Small intestine (tissue), 7 donors: ENCODE results near the gene PPP1R2. TPM values are rescaled to one million over a fixed set of nuclear protein-coding genes. Genes with fewer than 3 reads are reported as not detected.

ENCODE experiments used
- DNase-seq, 2 donors: peaks; one replicate each; pipeline versions ENCODE4 v3.0.0 to v3.0.0-alpha.2; 2013
- FAIRE-seq: peaks from 2 replicates; lab custom pipeline; 2012; peaks lifted over from hg19 to GRCh38; lab: Jason Lieb, UNC
- H3K27ac ChIP-seq, 3 donors: one replicate each; pipeline ENCODE4 v1.5.1; 2013; ENCODE audit warnings: low read length in 2 of 3, mild to moderate bottlenecking in 2 of 3, control low read depth in 1 of 3, inconsistent platforms in 1 of 3, low read depth in 1 of 3, moderate library complexity in 1 of 3
- H3K27me3 ChIP-seq, 3 donors: one replicate each; pipeline ENCODE4 v1.6.1; 2013; ENCODE audit warnings: low read length in 3 of 3, inconsistent platforms in 1 of 3; ENCODE audit not compliant: control insufficient read depth in 3 of 3, insufficient read depth in 3 of 3
- H3K36me3 ChIP-seq, 3 donors: one replicate each; pipeline ENCODE4 v1.6.1; 2013; ENCODE audit warnings: low read length in 3 of 3, inconsistent platforms in 1 of 3, low read depth in 1 of 3, mild to moderate bottlenecking in 1 of 3, moderate library complexity in 1 of 3; ENCODE audit not compliant: control insufficient read depth in 3 of 3, insufficient read depth in 2 of 3
- H3K4me1 ChIP-seq, 3 donors: one replicate each; pipeline ENCODE4 v1.6.1; 2013; ENCODE audit warnings: low read length in 2 of 3, inconsistent platforms in 1 of 3, low read depth in 1 of 3, mild to moderate bottlenecking in 1 of 3, moderate library complexity in 1 of 3; ENCODE audit not compliant: control insufficient read depth in 3 of 3, insufficient read depth in 2 of 3
- H3K4me3 ChIP-seq, 3 donors: one replicate each; pipeline ENCODE4 v1.5.1; 2013; ENCODE audit warnings: low read length in 3 of 3, control low read depth in 1 of 3, inconsistent platforms in 1 of 3, low read depth in 1 of 3, mild to moderate bottlenecking in 1 of 3, moderate library complexity in 1 of 3
- H3K9me3 ChIP-seq, 2 donors: one replicate each; pipeline ENCODE4 v1.6.1; 2013; ENCODE audit warnings: low read depth in 1 of 2, low read length in 1 of 2; ENCODE audit not compliant: control insufficient read depth in 2 of 2, insufficient read depth in 1 of 2
- WGBS, 3 donors: extraction: QIAGEN DNeasy Blood & Tissue Kit; methylation state at CpG; one replicate each; pipeline ENCODE4 v1.1.7; 2013; 5-methylcytosine and 5-hydroxymethylcytosine counted together
- polyA plus RNA-seq, 4 donors: library from polyadenylated mRNA; stranded (reverse) in 3 of 4; unstranded in 1 of 4; fragments of 200-250 nt in 3 of 4; fragments of 120-200 nt in 1 of 4; gene quantifications; one replicate each; pipeline versions ENCODE4 v1.2.1 to v1.2.3, GENCODE V29; 2013
- donor health status: healthy with polysubstance abuse.
- donor health status: control.
- donor health status: control.
- donor health status: Bipolar disorder and iron deficiency.
- donor health status: healthy.

Gene PPP1R2
- polyA plus RNA-seq, 4 donors: 32.7 to 55.1 (median 33.5) TPM

DNA sequence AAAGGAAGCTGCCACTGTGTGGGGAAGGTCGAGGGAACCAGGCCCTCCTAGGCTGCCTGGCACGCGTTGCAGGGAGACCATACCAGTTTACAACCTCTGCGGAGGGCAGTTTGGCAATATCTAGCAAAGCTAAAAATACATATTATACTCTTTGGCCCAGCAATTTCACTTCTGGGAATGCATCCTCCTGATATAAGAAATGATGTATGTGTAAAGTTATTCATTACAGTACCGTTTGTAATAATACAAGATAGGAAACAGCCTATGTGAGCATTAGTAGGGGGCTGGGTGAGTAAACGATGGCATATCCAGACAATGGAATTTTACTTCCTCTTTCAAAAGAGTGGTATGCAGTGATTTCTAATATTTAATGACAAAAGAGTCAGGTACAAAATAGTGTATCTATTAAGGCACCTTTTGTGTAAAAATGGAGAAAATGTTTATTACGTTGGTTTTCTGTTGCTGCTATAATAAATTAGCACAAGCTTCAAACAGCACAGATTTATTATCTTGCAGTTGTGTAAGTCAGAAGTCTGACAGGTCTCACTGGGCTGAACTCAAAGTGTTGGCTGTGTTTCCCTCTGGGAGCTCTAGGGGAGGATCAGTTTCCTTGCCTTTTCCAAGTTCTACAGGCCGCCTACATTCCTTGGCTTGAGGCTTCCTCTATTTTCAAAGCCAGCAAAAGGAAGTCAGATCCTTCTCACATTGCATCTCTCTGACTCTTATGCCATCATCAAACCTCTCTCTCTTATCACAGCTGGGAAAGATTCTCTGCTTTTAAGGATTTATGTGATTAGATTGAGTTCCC is 31.6 kb upstream of the PPP1R2 start:
- FAIRE-seq (no peak), DNase-seq (no peak)
- Histone ChIP-seq H3K36me3 (peaks cover 0 to 2% (median 0%) of the 10 kb centered on the region in 3 donors), H3K27ac (no peak overlapping the region), H3K4me1 (no peaks in the 10 kb centered on the region), H3K27me3 (no peaks in the 10 kb centered on the region), H3K9me3 (no peaks in the 10 kb centered on the region), H3K4me3 (no peak overlapping the region)
- WGBS, 3 donors: 75 to 77% (median 77%) methylated on average over 8 of the region's 8 CpGs

DNA sequence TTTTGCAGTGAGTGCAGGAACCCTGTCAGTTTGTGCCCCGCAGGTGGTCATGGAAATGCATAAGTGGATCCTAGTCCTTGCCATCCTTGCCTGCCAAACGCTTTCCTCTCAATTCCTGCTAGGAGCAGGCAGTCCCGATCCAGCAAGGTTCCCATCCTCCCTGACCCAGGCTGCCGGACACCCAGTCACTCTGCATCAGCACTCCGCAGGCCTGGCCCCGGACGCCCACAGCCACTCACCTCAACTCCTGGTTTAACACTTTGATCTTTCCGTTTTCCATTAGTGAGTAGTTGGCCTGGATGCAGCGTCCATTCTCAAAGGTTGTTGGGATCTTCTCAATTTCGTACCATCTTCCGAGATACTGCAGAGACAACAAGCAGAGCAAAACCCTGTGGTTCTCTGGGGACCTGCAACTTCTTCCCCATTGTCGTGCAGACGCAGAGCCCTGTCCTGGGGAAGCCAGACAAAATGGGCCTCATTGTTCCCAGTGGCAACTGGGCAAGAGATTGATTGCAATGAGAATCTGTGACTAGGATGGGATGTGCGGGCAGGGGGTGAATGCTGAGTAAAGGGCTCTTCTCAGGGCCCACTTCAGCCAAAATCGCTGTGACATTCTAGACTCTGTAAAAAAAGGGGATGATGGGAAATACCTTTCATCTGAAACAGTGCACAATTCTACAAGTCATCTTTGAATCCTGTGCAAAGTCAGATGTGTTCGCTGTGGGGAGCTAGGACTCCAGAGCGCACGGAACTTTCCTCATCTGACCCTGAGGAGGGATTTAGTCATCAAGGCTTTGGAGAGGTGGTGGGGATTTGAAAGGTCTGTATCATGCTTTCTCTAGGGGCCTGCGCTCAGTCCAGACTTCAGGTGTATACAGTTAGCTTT is 30.7 kb upstream of the PPP1R2 start:
- FAIRE-seq: no peak

DNA sequence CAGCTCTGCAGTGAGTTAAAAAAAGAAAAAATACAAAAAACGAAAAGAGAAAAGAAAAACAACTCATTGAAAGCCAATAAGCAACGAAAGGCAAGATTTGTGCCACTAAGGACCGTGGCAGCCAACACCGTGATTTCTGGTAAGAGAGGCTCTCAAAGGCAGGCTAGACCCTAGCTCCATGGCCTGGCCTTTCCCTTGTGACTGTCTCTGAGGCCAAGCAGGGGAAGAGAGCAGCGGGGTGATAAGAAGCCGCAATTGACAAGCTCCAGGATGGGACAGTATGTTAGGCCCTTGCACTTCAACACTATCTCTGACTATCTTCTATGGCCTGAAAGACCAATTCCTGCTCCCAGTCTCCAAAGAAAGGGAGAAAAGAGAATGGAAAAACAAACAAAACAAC is 28.2 kb upstream of the PPP1R2 start:
- Histone ChIP-seq H3K27ac (no peak overlapping the region), H3K36me3 (no peaks in the 10 kb centered on the region), H3K9me3 (no peaks in the 10 kb centered on the region), H3K4me3 (no peak overlapping the region), H3K27me3 (no peaks in the 10 kb centered on the region), H3K4me1 (no peaks in the 10 kb centered on the region)
- DNase-seq (no peak), FAIRE-seq (no peak)
- 87 to 88% (median 87%) methylated on average over 6 of the region's 6 CpGs for WGBS, 3 donors

More for the DNA sequence above, 30.7 kb upstream of the PPP1R2 start:
- no peaks in the 10 kb centered on the region for H3K36me3 ChIP-seq
- H3K9me3 ChIP-seq: no peaks in the 10 kb centered on the region
- H3K27me3 ChIP-seq: no peaks in the 10 kb centered on the region
- DNase-seq: no peak
- H3K4me3 ChIP-seq: no peak overlapping the region
- no peak overlapping the region for H3K27ac ChIP-seq
- WGBS, 3 donors: 92 to 97% (median 93%) methylated on average over 19 of the region's 19 CpGs
- no peaks in the 10 kb centered on the region for H3K4me1 ChIP-seq

DNA sequence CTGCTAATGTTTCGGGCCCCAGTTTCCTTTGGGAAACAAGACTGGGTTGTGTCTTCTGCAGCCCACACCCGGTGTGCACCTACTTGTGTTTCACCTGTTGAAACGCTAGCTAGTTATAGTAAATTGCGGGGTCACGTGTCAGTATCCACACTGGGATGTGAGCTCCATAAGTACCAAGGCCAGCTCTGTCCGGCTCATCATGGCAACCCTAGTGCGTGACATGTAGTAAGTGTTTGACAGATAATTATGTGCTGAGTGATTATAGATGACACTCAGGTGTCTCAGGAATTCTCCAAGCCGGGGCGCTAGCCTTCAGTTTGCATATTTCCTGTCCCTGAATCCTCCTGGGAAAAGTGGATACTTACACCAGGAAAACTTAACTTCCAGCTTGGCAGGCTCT is 27.8 kb upstream of the PPP1R2 start:
- Histone ChIP-seq H3K4me3 (no peak overlapping the region), H3K36me3 (no peaks in the 10 kb centered on the region), H3K4me1 (peaks cover 0 to 1% (median 0%) of the 10 kb centered on the region in 3 donors), H3K27me3 (no peaks in the 10 kb centered on the region), H3K9me3 (no peaks in the 10 kb centered on the region), H3K27ac (no peak overlapping the region)
- WGBS, 3 donors: 90 to 95% (median 95%) methylated on average over 9 of the region's 9 CpGs
- FAIRE-seq: no peak
- DNase-seq: no peak

- 80 to 90% (median 86%) methylated on average over 6 of the region's 6 CpGs for WGBS, 3 donors
These were observed 27.2 kb upstream of the PPP1R2 start for GRCh38 chr3:195570344-195570743.

GRCh38 chr3:195568630-195569029 is 25.5 kb upstream of the PPP1R2 start:
- DNase-seq (no peak), FAIRE-seq (no peak)
- 76 to 80% (median 77%) methylated on average over 5 of the region's 5 CpGs for WGBS, 3 donors
- Histone ChIP-seq H3K4me3 (no peak overlapping the region), H3K27ac (no peak overlapping the region), H3K9me3 (no peaks in the 10 kb centered on the region), H3K4me1 (peaks cover 0 to 6% (median 0%) of the 10 kb centered on the region in 3 donors), H3K36me3 (no peaks in the 10 kb centered on the region), H3K27me3 (no peaks in the 10 kb centered on the region)

More at GRCh38 chr3:195570344-195570743, 27.2 kb upstream of the PPP1R2 start:
- no peaks in the 10 kb centered on the region for H3K9me3 ChIP-seq
- peaks cover 0 to 6% (median 0%) of the 10 kb centered on the region in 3 donors for H3K4me1 ChIP-seq
- DNase-seq (no peak), FAIRE-seq (no peak)
- H3K4me3 ChIP-seq: no peak overlapping the region
- no peak overlapping the region for H3K27ac ChIP-seq
- no peaks in the 10 kb centered on the region for H3K27me3 ChIP-seq
- no peaks in the 10 kb centered on the region for H3K36me3 ChIP-seq

DNA sequence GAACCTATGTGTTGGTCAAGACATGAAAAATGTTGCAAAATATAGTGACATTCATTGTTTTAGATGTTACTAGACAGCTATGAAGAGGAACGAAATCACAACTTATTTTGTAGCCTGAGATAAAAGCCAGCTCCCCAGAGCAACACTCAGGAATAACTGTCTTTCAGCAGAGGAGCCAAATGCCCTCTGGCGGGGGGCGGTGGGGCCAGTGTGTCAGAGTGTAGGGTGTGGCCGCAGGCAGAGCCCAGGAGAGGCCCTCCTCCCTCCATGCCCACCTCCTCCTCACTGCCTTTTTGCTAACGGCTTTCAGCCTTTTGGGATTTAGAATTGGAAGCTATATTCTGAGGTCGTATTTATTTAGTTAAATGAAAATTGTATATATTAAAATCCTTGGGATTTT is 23.7 kb upstream of the PPP1R2 start:
- no peaks in the 10 kb centered on the region for H3K36me3 ChIP-seq
- DNase-seq: no peak
- peaks cover 0 to 6% (median 0%) of the 10 kb centered on the region in 3 donors for H3K4me1 ChIP-seq
- no peaks in the 10 kb centered on the region for H3K27me3 ChIP-seq
- FAIRE-seq: no peak
- no peak overlapping the region for H3K27ac ChIP-seq
- no peak overlapping the region for H3K4me3 ChIP-seq
- no peaks in the 10 kb centered on the region for H3K9me3 ChIP-seq
- 29 to 60% (median 53%) methylated on average over 6 of the region's 6 CpGs for WGBS, 3 donors

GRCh38 chr3:195565716-195566115 is 22.6 kb upstream of the PPP1R2 start:
- Histone ChIP-seq H3K9me3 (no peaks in the 10 kb centered on the region), H3K27me3 (no peaks in the 10 kb centered on the region), H3K4me3 (no peak overlapping the region), H3K4me1 (peaks cover 0 to 6% (median 0%) of the 10 kb centered on the region in 3 donors), H3K36me3 (no peaks in the 10 kb centered on the region), H3K27ac (no peak overlapping the region)
- no peak for FAIRE-seq
- 43 to 69% (median 51%) methylated on average over 7 of the region's 7 CpGs for WGBS, 3 donors
- no peak for DNase-seq
